NCI-H226 (cell line): ENCODE data around the gene PAX4.
A peak's percentile ranks its signal among the peaks of the same experiment; 100 is the strongest.

ENCODE experiments used
- DNase-seq: peaks from one replicate; pipeline ENCODE4 v3.0.0-alpha.2; 2015

Gene PAX4

GRCh38 chr7:127618042-127618441 lies at the start of gene PAX4:
PAX4 (minus strand) TSS chr7:127618142; CDS start chr7:127615928, 2,214 bp downstream.
- DNase-seq: no peak

GRCh38 chr7:127667017-127667670 lies 49.2 kb upstream of the PAX4 start:
- DNase-seq: peak; percentile 51

- DNase-seq: no peak
Measured at GRCh38 chr7:127666602-127667001, 48.7 kb upstream of the PAX4 start.

- no peak for DNase-seq
Measured at GRCh38 chr7:127665922-127666321, 48.0 kb upstream of the PAX4 start.

GRCh38 chr7:127658970-127659630 lies 41.2 kb upstream of the PAX4 start:
- no peak for DNase-seq

- no peak for DNase-seq
Measured at GRCh38 chr7:127657500-127657899, 39.6 kb upstream of the PAX4 start.

GRCh38 chr7:127655720-127656119 lies 37.8 kb upstream of the PAX4 start:
- no peak for DNase-seq

- DNase-seq: no peak
Measured at GRCh38 chr7:127654404-127655394, 36.8 kb upstream of the PAX4 start.

GRCh38 chr7:127653396-127653795 lies 35.5 kb upstream of the PAX4 start:
- DNase-seq: no peak

- no peak for DNase-seq
Measured at GRCh38 chr7:127652333-127653248, 34.6 kb upstream of the PAX4 start.

- DNase-seq: peak; percentile 100
Measured at GRCh38 chr7:127651556-127652332, 33.8 kb upstream of the PAX4 start, which contains the start of gene SND1. SND1 (plus strand) TSS chr7:127652194; CDS start chr7:127652374, 180 bp downstream.

- no peak for DNase-seq
Measured at GRCh38 chr7:127650847-127651555, 33.1 kb upstream of the PAX4 start.

GRCh38 chr7:127648986-127649385 lies 31.0 kb upstream of the PAX4 start:
- DNase-seq: no peak

GRCh38 chr7:127647636-127648035 lies 29.7 kb upstream of the PAX4 start:
- no peak for DNase-seq

GRCh38 chr7:127644484-127644883 lies 26.5 kb upstream of the PAX4 start:
- no peak for DNase-seq

- no peak for DNase-seq
Measured at GRCh38 chr7:127638197-127638596, 20.3 kb upstream of the PAX4 start.

- DNase-seq: no peak
Measured at GRCh38 chr7:127635659-127636285, 17.8 kb upstream of the PAX4 start.

GRCh38 chr7:127632276-127632910 lies 14.5 kb upstream of the PAX4 start:
- peak; percentile 89 for DNase-seq

- no peak for DNase-seq
Measured at GRCh38 chr7:127629268-127629854, 11.4 kb upstream of the PAX4 start.
